Measurements from ENCODE around the gene GGA2. TPM values are rescaled to one million over a fixed set of nuclear protein-coding genes. Genes with fewer than 3 reads are reported as not detected.
"Not testable (repeated sequence)": the region's sequence is repeated elsewhere in the genome, so short reads cannot be mapped to it uniquely, and the experiment has no call there.

Gene GGA2
- total RNA-seq, 3 donors from 2014 or later, result 42.9 to 72.0 (median 61.9) TPM

GRCh38 chr16:23469814-23470213 is 40.5 kb downstream of the GGA2 start:
- Histone ChIP-seq H3K36me3 (peaks cover 6% of the 10 kb centered on the region), H3K27ac (peak overlapping the region; percentile 16 to 75), H3K4me1 (peaks cover 0 to 5% of the 10 kb centered on the region in 2 donors), H3K27me3 (no peaks in the 10 kb centered on the region), H3K9me3 (no peaks in the 10 kb centered on the region), H3K4me3 (no peak overlapping the region)
- TF ChIP-seq POLR2A (IDR thresholded peaks at IDR 0.05) (no peak), POLR2AphosphoS5 (IDR thresholded peaks at IDR 0.05) (no peak), CTCF (IDR thresholded peaks at IDR 0.05) (no peak)
- peak in 1 of 2 donors; percentile 66 for DNase-seq (ENCODE audit: low spot score in 2 of 2)
- intact Hi-C loops (cut with DNase I; ENCODE audit: low total_unique reads), result no loop called here

- TF ChIP-seq POLR2AphosphoS5 (IDR thresholded peaks at IDR 0.05) (no peak), CTCF (IDR thresholded peaks at IDR 0.05) (no peak), POLR2A (IDR thresholded peaks at IDR 0.05) (no peak)
- DNase-seq (ENCODE audit: low spot score in 2 of 2), result no peak
- Histone ChIP-seq H3K27me3 (no peaks in the 10 kb centered on the region), H3K9me3 (no peaks in the 10 kb centered on the region), H3K4me3 (no peak overlapping the region), H3K36me3 (peaks cover 6% of the 10 kb centered on the region), H3K27ac (no peak overlapping the region), H3K4me1 (peaks cover 0 to 16% of the 10 kb centered on the region in 2 donors)
- intact Hi-C loops (cut with DNase I; ENCODE audit: low total_unique reads), result no loop called here
Measured at GRCh38 chr16:23466162-23466885, 44.0 kb downstream of the GGA2 start.

DNA sequence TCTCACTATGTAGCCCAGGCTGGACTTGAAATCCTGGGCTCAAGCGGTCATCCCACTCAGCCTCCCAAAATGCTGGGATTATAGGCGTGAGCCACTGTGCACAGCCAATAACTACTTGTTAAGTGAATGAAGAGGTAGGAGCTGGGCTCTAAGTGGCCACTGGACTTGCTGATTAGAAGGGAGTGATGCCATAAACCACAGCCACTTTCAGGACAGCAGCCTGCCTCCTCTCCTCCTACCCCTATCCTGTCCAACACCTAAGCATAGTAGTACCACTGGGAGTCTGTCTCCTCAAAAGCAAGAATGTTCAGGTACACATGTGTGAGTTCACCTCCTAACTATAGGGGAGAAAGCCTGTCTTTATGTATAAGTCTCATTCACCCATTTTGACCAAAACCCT is 45.1 kb downstream of the GGA2 start:
- no peaks in the 10 kb centered on the region for H3K27me3 ChIP-seq
- peak overlapping the region in 1 of 2 donors; percentile 57 for H3K27ac ChIP-seq
- intact Hi-C loops (cut with DNase I; ENCODE audit: low total_unique reads), result no loop called here
- no peak for TF ChIP-seq CTCF (IDR thresholded peaks at IDR 0.05)
- TF ChIP-seq POLR2A (IDR thresholded peaks at IDR 0.05), result no peak
- no peak for TF ChIP-seq POLR2AphosphoS5 (IDR thresholded peaks at IDR 0.05)
- H3K9me3 ChIP-seq, result no peaks in the 10 kb centered on the region
- H3K4me1 ChIP-seq, result peaks cover 0 to 16% of the 10 kb centered on the region in 2 donors
- H3K4me3 ChIP-seq, result no peak overlapping the region
- DNase-seq (ENCODE audit: low spot score in 2 of 2), result no peak
- H3K36me3 ChIP-seq, result peaks cover 6% of the 10 kb centered on the region

DNA sequence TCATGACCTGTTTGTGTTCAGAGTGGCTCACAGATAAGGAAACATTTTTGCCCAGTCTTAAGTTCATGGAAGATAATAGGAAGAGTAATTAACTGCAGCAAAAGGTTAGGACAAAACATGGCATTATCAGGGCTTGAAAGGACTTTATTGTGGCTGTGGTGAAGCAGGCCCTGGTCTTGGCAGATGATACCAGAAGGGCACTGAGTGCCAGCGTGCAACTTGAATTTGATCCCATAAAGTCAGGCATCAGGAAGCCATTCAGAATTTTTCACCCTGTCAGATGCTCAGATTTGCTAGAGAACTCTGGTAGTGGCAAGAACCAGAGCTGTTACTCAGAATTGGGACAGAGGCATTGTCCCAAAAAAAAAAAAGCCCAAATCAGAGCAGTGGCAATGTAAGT is 46.1 kb downstream of the GGA2 start:
- H3K27ac ChIP-seq, result peak overlapping the region in 1 of 2 donors; percentile 57
- no peaks in the 10 kb centered on the region for H3K9me3 ChIP-seq
- no peak overlapping the region for H3K4me3 ChIP-seq
- DNase-seq (ENCODE audit: low spot score in 2 of 2), result peak in 1 of 2 donors; percentile 38
- intact Hi-C loops (cut with DNase I; ENCODE audit: low total_unique reads), result no loop called here
- peaks cover 0 to 11% of the 10 kb centered on the region in 2 donors for H3K4me1 ChIP-seq
- TF ChIP-seq CTCF (IDR thresholded peaks at IDR 0.05) (no peak), POLR2AphosphoS5 (IDR thresholded peaks at IDR 0.05) (no peak), POLR2A (IDR thresholded peaks at IDR 0.05) (no peak)
- no peaks in the 10 kb centered on the region for H3K27me3 ChIP-seq
- peaks cover 5% of the 10 kb centered on the region for H3K36me3 ChIP-seq

DNA sequence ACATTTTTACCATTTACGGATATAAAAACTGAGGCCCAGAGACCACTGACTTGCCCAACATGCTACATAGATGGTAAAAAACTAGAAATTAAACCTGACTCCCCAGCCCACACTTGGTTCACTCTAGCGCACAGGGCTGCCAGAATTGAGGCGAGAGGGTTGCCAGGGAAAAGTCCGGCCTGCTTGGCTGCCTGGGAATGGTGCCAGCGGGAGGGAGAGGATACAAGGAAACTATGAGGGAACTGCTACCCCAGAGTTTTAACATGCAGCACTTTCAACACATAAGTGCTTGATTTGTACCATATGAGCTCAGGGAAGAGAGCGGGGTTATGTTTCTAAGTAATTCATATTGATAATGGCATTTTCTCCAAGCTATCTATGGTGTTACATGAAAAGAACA is 47.3 kb downstream of the GGA2 start:
- H3K4me3 ChIP-seq; H3K36me3 ChIP-seq; H3K9me3 ChIP-seq; H3K27me3 ChIP-seq; intact Hi-C loops (cut with DNase I; ENCODE audit: low total_unique reads): not testable (repeated sequence)
- Histone ChIP-seq H3K4me1 (peaks cover 0 to 11% of the 10 kb centered on the region in 2 donors), H3K27ac (peak overlapping the region in 1 of 2 donors; percentile 57)
- DNase-seq (ENCODE audit: low spot score in 2 of 2), result peak; percentile 76 to 84

Data from breast epithelium (tissue), 4 donors.